GM12878 (cell line): Measurements from ENCODE around the gene FHL1. TPM values are rescaled to one million over a fixed set of nuclear protein-coding genes. Genes with fewer than 3 reads are reported as not detected.

Experiments used
- ATAC-seq: fragments of 200-7000 bp; cut with Tn5 transposase; 3 replicates; pipeline ENCODE4 v1.9.1; 2020; ENCODE audit warnings: mild to moderate bottlenecking, moderate library complexity
- BruUV-seq: library from RNA; stranded (reverse); fragments of 400-500 nt; replicated peaks from 2 replicates; lab custom pipeline; 2021; lab: Mats Ljungman, UMichigan
- CTCF ChIA-PET: fragments of 300-600 bp; sonication (Branson Sonifier 250); formaldehyde crosslinking; extraction: SDS; loops from one replicate; lab custom pipeline; 2021; ENCODE audit warnings: inconsistent platforms; lab: Yijun Ruan, JAX
- POLR2A ChIA-PET: fragments of 350-600 bp; formaldehyde crosslinking; extraction: SDS; loops from one replicate; lab custom pipeline; 2021; ENCODE audit warnings: inconsistent platforms; lab: Charles Lee
- RAD21 ChIA-PET: fragments of 300-600 bp; sonication (Branson Sonifier 250); formaldehyde crosslinking; loops from one replicate; lab custom pipeline; 2023; ENCODE audit warnings: antibody characterized with exemption; ENCODE audit not compliant: unreplicated experiment; lab: Charles Lee
- SMC1A ChIA-PET: fragments of 300-600 bp; sonication (Branson Sonifier 250); formaldehyde crosslinking; loops from one replicate; lab custom pipeline; 2023; ENCODE audit not compliant: unreplicated experiment, uncharacterized antibody; lab: Charles Lee
- DNase-seq: peaks from one replicate; pipeline ENCODE4 v3.0.0-alpha.2; 2011; ENCODE audit warnings: low read depth, low spot score
- FAIRE-seq: peaks from 3 replicates; lab custom pipeline; 2011; peaks lifted over from hg19 to GRCh38; lab: Jason Lieb, UNC
- H2AFZ ChIP-seq: 2 replicates; pipeline ENCODE4 v1.6.0; 2011; ENCODE audit warnings: low read depth, low read length, control low read depth; ENCODE audit not compliant: control insufficient read depth
- H3K27ac ChIP-seq: 2 replicates; pipeline ENCODE4 v1.5.1; 2011; ENCODE audit warnings: control low read depth; ENCODE audit not compliant: control insufficient read depth, insufficient read depth
- H3K27me3 ChIP-seq, 2 experiments: replicated peaks in 1 of 2; 2 replicates each; pipeline versions ENCODE4 v1.6.0 to v1.6.1; 2011; ENCODE audit warnings: low read length in 1 of 2; ENCODE audit not compliant: control insufficient read depth in 2 of 2, insufficient read depth in 2 of 2
- H3K36me3 ChIP-seq, 2 experiments: 2 replicates each; pipeline ENCODE4 v1.5.1; 2011; ENCODE audit warnings: low read length in 1 of 2; ENCODE audit not compliant: control insufficient read depth in 2 of 2, insufficient read depth in 2 of 2
- H3K4me1 ChIP-seq: 2 replicates; pipeline ENCODE4 v1.6.1; 2011; ENCODE audit warnings: mild to moderate bottlenecking, low read length, moderate library complexity, mixed read lengths; ENCODE audit not compliant: control insufficient read depth, insufficient read depth
- H3K4me2 ChIP-seq: 2 replicates; pipeline ENCODE4 v1.6.0; 2011; ENCODE audit warnings: control low read depth; ENCODE audit not compliant: control insufficient read depth, insufficient read depth
- H3K4me3 ChIP-seq: fragments of 200-600 bp; sonication (generic); 2 replicates; pipeline ENCODE4 v1.5.1; 2016
- H3K79me2 ChIP-seq: 2 replicates; pipeline ENCODE4 v1.6.0; 2011; ENCODE audit warnings: low read length; ENCODE audit not compliant: control insufficient read depth, insufficient read depth
- H3K9ac ChIP-seq: 2 replicates; pipeline ENCODE4 v1.8.0; 2011; ENCODE audit warnings: low read length, control low read depth, mixed read lengths; ENCODE audit not compliant: control insufficient read depth, insufficient read depth
- H3K9me3 ChIP-seq: replicated peaks from 3 replicates; pipeline ENCODE4 v1.5.1; 2011; ENCODE audit warnings: mild to moderate bottlenecking, low read length; ENCODE audit not compliant: control insufficient read depth, insufficient read depth
- H4K20me1 ChIP-seq: 2 replicates; pipeline ENCODE4 v1.6.0; 2011; ENCODE audit not compliant: control insufficient read depth, insufficient read depth
- CBFB ChIP-seq: IDR thresholded peaks from 2 replicates; pipeline ENCODE4 v1.6.1; 2016; ENCODE audit warnings: antibody characterized with exemption, low read depth
- CHD1 ChIP-seq: IDR thresholded peaks from 2 replicates; pipeline ENCODE4 v1.6.1; 2012; ENCODE audit warnings: low read depth, low read length, improper control_type of control experiment
- MEF2A ChIP-seq: IDR thresholded peaks from 2 replicates; pipeline ENCODE4 v1.6.1; 2011; ENCODE audit warnings: low read depth, mild to moderate bottlenecking, low read length, moderate library complexity; ENCODE audit not compliant: insufficient read depth
- MYB ChIP-seq: fragments of 150-350 bp; IDR thresholded peaks from 2 replicates; pipeline ENCODE4 v1.6.1; 2014; ENCODE audit warnings: mild to moderate bottlenecking, low read depth, low read length, borderline replicate concordance
- NFIC ChIP-seq: IDR thresholded peaks from 2 replicates; pipeline ENCODE4 v1.6.1; 2012; ENCODE audit warnings: low read depth, mild to moderate bottlenecking, inconsistent platforms, low read length, moderate library complexity
- NFYA ChIP-seq: IDR thresholded peaks from 2 replicates; pipeline ENCODE4 v1.6.1; 2011; ENCODE audit warnings: low read depth, mild to moderate bottlenecking, low read length, improper control_type of control experiment, borderline replicate concordance
- PML ChIP-seq: IDR thresholded peaks from 2 replicates; pipeline ENCODE4 v1.6.1; 2012; ENCODE audit warnings: low read length, inconsistent platforms
- POLR2AphosphoS5 ChIP-seq: IDR thresholded peaks from 2 replicates; pipeline ENCODE4 v1.6.1; 2011; ENCODE audit warnings: mild to moderate bottlenecking, low read length, inconsistent platforms
- RELA ChIP-seq: fragments of 450-650 bp; IDR thresholded peaks from 2 replicates; pipeline ENCODE4 v1.8.0; 2014; ENCODE audit warnings: borderline replicate concordance; ENCODE audit not compliant: partially characterized antibody
- RFX5 ChIP-seq: IDR thresholded peaks from 2 replicates; pipeline ENCODE4 v1.6.1; 2011; ENCODE audit warnings: low read depth, low read length, improper control_type of control experiment
- SIX5 ChIP-seq: IDR thresholded peaks from 2 replicates; pipeline ENCODE4 v1.6.1; 2011; ENCODE audit warnings: mild to moderate bottlenecking, low read depth, low read length, moderate library complexity; ENCODE audit not compliant: severe bottlenecking
- ZSCAN29 ChIP-seq: fragments of 450-650 bp; IDR thresholded peaks from 2 replicates; pipeline ENCODE4 v1.6.1; 2017; ENCODE audit warnings: mild to moderate bottlenecking, moderate library complexity
- WGBS: methylation state at CpG from one replicate; pipeline ENCODE4 v1.1.6; 2016; ENCODE audit warnings: low lambda C conversion rate; ENCODE audit not compliant: insufficient replicate concordance, insufficient coverage; ENCODE audit errors: missing lambda C conversion rate; 5-methylcytosine and 5-hydroxymethylcytosine counted together
- in situ Hi-C: fragments of 300-500 bp; cut with MboI; formaldehyde crosslinking; loops from 9 replicates; pipeline ENCODE4 v1.14.3; 2018; ENCODE audit warnings: mixed read lengths
- intact Hi-C: fragments of 100-400 bp; cut with micrococcal nuclease; formaldehyde crosslinking; loops from one replicate; pipeline ENCODE4 v1.14.2; 2022; ENCODE audit not compliant: unreplicated experiment
- polyA plus RNA-seq, 11 experiments: library from polyadenylated mRNA; depleted of rRNA in 4 of 11; unstranded in 6 of 11; stranded (reverse) in 5 of 11; fragments of >200 nt; fragmentation: Nextera tagmentation in 4 of 11; fragmentation: Illumina TruSeq in 1 of 11; extraction: Ambion mirVana in 4 of 11; extraction: Trizol in 1 of 11; gene quantifications; 1 replicate in 1 of 11; 2 replicates in 10 of 11; pipeline versions ENCODE4 v1.2.1 to v1.2.3, GENCODE V29; 2011 to 2016; ENCODE audit warnings: inconsistent platforms in 2 of 11, missing spikeins in 2 of 11, low read depth in 1 of 11
- total RNA-seq, 4 experiments: library from RNA; depleted of rRNA in 3 of 4; stranded (reverse); fragments of >200 nt in 3 of 4; fragmentation: Illumina TruSeq in 1 of 4; extraction: Trizol in 1 of 4; gene quantifications; 2 replicates each; pipeline versions ENCODE4 v1.2.1 to v1.2.3, GENCODE V29; 2013 to 2021
- TF ChIP-seq, protein P1 (sequence below): fragments of 450-650 bp; formaldehyde crosslinking; IDR thresholded peaks from 2 replicates; pipeline ENCODE4 v1.4.0; 2022; ENCODE audit warnings: mild to moderate bottlenecking, moderate library complexity

FHL1 gene
- total and polyA plus RNA-seq, 10 of the 15 experiments (the other 5 are each of a cell fraction or from before 2014, with no cell fraction given), result 0.13 to 0.59 (median 0.34) TPM; not detected in 1

DNA sequence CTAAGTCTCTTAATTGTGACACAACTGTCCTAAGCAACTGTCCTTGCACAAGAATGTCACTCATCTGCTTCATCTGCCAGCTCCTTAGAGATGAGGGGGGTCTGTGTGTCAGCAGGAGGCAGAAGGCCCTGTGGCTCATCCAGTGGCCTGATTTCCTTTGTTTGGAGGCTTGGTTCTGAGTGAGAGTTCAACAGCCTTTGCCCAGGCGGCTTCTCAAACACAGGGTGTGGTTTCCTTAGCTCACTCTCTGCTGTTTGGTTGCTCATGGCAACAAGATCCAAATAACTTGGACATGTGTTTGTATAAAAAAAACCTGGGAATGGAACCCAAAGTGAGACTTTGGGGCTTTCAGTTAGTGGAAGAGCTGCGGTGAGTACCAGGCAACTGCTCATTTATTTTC, 57.2 kb downstream of the FHL1 start:
- FAIRE-seq (no peak), ATAC-seq (no peak)
- intact Hi-C loops (no loop called here), in situ Hi-C loops (no loop called here)
- 0% methylated on average over 2 of the region's 2 CpGs for WGBS
- Histone ChIP-seq H3K4me1 (no peaks in the 10 kb centered on the region), H3K4me3 (no peak overlapping the region), H4K20me1 (no peaks in the 10 kb centered on the region), H3K27me3 (no peaks in the 10 kb centered on the region; a peak in 1 of 4 replicates), H3K27ac (no peak overlapping the region), H3K36me3 (no peaks in the 10 kb centered on the region), H2AFZ (no peak overlapping the region)
- ChIA-PET RAD21 (no interaction called here), POLR2A (no interaction called here), SMC1A (no interaction called here)
- TF ChIP-seq SIX5 (no peak), MYB (no peak), RELA (no peak), NFYA (no peak), ZSCAN29 (no peak), NFIC (no peak), CBFB (no peak), MEF2A (no peak), PML (no peak), CHD1 (no peak), POLR2AphosphoS5 (no peak), RFX5 (no peak)
- TF ChIP-seq, protein P1, sequence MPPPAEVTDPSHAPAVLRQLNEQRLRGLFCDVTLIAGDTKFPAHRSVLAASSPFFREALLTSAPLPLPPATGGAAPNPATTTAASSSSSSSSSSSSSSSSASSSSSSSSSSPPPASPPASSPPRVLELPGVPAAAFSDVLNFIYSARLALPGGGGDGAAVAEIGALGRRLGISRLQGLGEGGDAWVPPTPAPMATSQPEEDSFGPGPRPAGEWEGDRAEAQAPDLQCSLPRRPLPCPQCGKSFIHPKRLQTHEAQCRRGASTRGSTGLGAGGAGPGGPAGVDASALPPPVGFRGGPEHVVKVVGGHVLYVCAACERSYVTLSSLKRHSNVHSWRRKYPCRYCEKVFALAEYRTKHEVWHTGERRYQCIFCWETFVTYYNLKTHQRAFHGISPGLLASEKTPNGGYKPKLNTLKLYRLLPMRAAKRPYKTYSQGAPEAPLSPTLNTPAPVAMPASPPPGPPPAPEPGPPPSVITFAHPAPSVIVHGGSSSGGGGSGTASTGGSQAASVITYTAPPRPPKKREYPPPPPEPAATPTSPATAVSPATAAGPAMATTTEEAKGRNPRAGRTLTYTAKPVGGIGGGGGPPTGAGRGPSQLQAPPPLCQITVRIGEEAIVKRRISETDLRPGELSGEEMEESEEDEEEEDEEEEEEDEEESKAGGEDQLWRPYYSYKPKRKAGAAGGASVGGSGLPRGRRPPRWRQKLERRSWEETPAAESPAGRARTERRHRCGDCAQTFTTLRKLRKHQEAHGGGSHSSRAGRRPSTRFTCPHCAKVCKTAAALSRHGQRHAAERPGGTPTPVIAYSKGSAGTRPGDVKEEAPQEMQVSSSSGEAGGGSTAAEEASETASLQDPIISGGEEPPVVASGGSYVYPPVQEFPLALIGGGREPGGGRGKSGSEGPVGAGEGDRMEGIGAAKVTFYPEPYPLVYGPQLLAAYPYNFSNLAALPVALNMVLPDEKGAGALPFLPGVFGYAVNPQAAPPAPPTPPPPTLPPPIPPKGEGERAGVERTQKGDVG (CRISPR knock-in tag), result no peak
- TF ChIP-seq, all 136 proteins: peak for 0
- CTCF ChIA-PET, result interaction anchor here (1.0 to 2.5 kb wide), 3 partner anchors 8 to 65 kb away, joined by 3 to 5 read pairs (median 3); no protein-coding TSS in a partner anchor
- Histone ChIP-seq H3K9me3 (no peaks in the 10 kb centered on the region), H3K4me2 (no peak overlapping the region), H3K79me2 (no peaks in the 10 kb centered on the region), H3K9ac (no peak overlapping the region)
- no TSS peak for BruUV-seq
- DNase-seq, result no peak
